GM12878 (cell line): ENCODE measurements around the gene ZBED4. TPM values are rescaled to one million over a fixed set of nuclear protein-coding genes. Genes with fewer than 3 reads are reported as not detected.

Source experiments
- ATF7 ChIP-seq: fragments of 450-650 bp; IDR thresholded peaks from 2 replicates; pipeline ENCODE4 v1.6.1; 2016; ENCODE audit warnings: low read depth, mild to moderate bottlenecking
- BMI1 ChIP-seq: fragments of 450-650 bp; IDR thresholded peaks from 2 replicates; pipeline ENCODE4 v1.6.1; 2016; ENCODE audit warnings: mild to moderate bottlenecking, moderate library complexity, borderline replicate concordance
- BRCA1 ChIP-seq: IDR thresholded peaks from 2 replicates; pipeline ENCODE4 v1.6.1; 2011; ENCODE audit warnings: low read depth, low read length, improper control_type of control experiment
- DPF2 ChIP-seq: fragments of 450-650 bp; IDR thresholded peaks from 2 replicates; pipeline ENCODE4 v1.6.1; 2017; ENCODE audit warnings: mild to moderate bottlenecking
- IKZF2 ChIP-seq, 2 experiments: fragments of 450-650 bp; IDR thresholded peaks; 2 replicates each; pipeline ENCODE4 v1.6.1; 2017; ENCODE audit warnings: mild to moderate bottlenecking in 2 of 2, moderate library complexity in 2 of 2
- MEF2B ChIP-seq: fragments of 450-650 bp; IDR thresholded peaks from 2 replicates; pipeline ENCODE4 v1.6.1; 2018; ENCODE audit warnings: mild to moderate bottlenecking, moderate library complexity; ENCODE audit not compliant: partially characterized antibody, poor library complexity, severe bottlenecking
- PKNOX1 ChIP-seq: fragments of 450-650 bp; IDR thresholded peaks from 2 replicates; pipeline ENCODE4 v1.6.1; 2016; ENCODE audit warnings: mild to moderate bottlenecking
- SREBF1 ChIP-seq: IDR thresholded peaks from 2 replicates; pipeline ENCODE4 v1.6.1; 2012; ENCODE audit warnings: mild to moderate bottlenecking, low read length
- ZNF622 ChIP-seq: fragments of 450-650 bp; IDR thresholded peaks from 2 replicates; pipeline ENCODE4 v1.6.1; 2017; ENCODE audit warnings: mild to moderate bottlenecking, inconsistent platforms
- polyA plus RNA-seq, 11 experiments: library from polyadenylated mRNA; depleted of rRNA in 4 of 11; unstranded in 6 of 11; stranded (reverse) in 5 of 11; fragments of >200 nt; fragmentation: Nextera tagmentation in 4 of 11; fragmentation: Illumina TruSeq in 1 of 11; extraction: Ambion mirVana in 4 of 11; extraction: Trizol in 1 of 11; gene quantifications; 1 replicate in 1 of 11; 2 replicates in 10 of 11; pipeline versions ENCODE4 v1.2.1 to v1.2.3, GENCODE V29; 2011 to 2016; ENCODE audit warnings: inconsistent platforms in 2 of 11, missing spikeins in 2 of 11, low read depth in 1 of 11
- total RNA-seq, 4 experiments: library from RNA; depleted of rRNA in 3 of 4; stranded (reverse); fragments of >200 nt in 3 of 4; fragmentation: Illumina TruSeq in 1 of 4; extraction: Trizol in 1 of 4; gene quantifications; 2 replicates each; pipeline versions ENCODE4 v1.2.1 to v1.2.3, GENCODE V29; 2013 to 2021
- TF ChIP-seq, protein P1 (sequence below): fragments of 450-650 bp; IDR thresholded peaks from 2 replicates; pipeline ENCODE4 v1.6.1; 2017; ENCODE audit warnings: mild to moderate bottlenecking, moderate library complexity

The ZBED4 gene
- total and polyA plus RNA-seq, 10 of the 15 experiments (the other 5 are each of a cell fraction or from before 2014, with no cell fraction given) = 2.3 to 21.6 (median 12.8) TPM

- TF ChIP-seq ATF7 (0 out of 2 replicates have a peak, but pooled peaks have one; percentile 25), BMI1 (no peak), DPF2 (peak; percentile 35; the same call in 1 of the 2 replicates), PKNOX1 (no peak), SREBF1 (no peak), MEF2B (peak; percentile 15), BRCA1 (no peak), IKZF2 (IDR thresholded peaks at IDR 0.05) (peak in 1 of 2 experiments; percentile 47; a peak in 1 of 4 replicates), ZNF622 (no peak)
- TF ChIP-seq, protein P1, sequence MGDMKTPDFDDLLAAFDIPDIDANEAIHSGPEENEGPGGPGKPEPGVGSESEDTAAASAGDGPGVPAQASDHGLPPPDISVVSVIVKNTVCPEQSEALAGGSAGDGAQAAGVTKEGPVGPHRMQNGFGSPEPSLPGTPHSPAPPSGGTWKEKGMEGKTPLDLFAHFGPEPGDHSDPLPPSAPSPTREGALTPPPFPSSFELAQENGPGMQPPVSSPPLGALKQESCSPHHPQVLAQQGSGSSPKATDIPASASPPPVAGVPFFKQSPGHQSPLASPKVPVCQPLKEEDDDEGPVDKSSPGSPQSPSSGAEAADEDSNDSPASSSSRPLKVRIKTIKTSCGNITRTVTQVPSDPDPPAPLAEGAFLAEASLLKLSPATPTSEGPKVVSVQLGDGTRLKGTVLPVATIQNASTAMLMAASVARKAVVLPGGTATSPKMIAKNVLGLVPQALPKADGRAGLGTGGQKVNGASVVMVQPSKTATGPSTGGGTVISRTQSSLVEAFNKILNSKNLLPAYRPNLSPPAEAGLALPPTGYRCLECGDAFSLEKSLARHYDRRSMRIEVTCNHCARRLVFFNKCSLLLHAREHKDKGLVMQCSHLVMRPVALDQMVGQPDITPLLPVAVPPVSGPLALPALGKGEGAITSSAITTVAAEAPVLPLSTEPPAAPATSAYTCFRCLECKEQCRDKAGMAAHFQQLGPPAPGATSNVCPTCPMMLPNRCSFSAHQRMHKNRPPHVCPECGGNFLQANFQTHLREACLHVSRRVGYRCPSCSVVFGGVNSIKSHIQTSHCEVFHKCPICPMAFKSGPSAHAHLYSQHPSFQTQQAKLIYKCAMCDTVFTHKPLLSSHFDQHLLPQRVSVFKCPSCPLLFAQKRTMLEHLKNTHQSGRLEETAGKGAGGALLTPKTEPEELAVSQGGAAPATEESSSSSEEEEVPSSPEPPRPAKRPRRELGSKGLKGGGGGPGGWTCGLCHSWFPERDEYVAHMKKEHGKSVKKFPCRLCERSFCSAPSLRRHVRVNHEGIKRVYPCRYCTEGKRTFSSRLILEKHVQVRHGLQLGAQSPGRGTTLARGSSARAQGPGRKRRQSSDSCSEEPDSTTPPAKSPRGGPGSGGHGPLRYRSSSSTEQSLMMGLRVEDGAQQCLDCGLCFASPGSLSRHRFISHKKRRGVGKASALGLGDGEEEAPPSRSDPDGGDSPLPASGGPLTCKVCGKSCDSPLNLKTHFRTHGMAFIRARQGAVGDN = 0 out of 2 replicates have a peak, but pooled peaks have one; percentile 51
These were observed 14.6 kb upstream of the ZBED4 start (continued) for GRCh38 chr22:49838771-49839717.
